K562 treated with DMSO at 1 percent for 4 hours (cell line): ENCODE results near the gene NTMT2. TPM values are rescaled to one million over a fixed set of nuclear protein-coding genes. Genes with fewer than 3 reads are reported as not detected.

Source experiments
- total RNA-seq: library from RNA; unstranded; fragments of 300-600 nt; gene quantifications from 2 replicates; pipeline ENCODE4 v1.2.3, GENCODE V29; 2022; ENCODE audit not compliant: insufficient read depth

Gene NTMT2
- not detected in 2 replicates for total RNA-seq

GRCh38 chr1:170145770-170146676 is at the start of gene NTMT2:
NTMT2 (plus strand) TSS chr1:170145959; CDS start chr1:170146108, 149 bp downstream.

Other genes with a start within 250 kb of the NTMT2 start
- gene KIFAP3, start 71.3 kb upstream of the NTMT2 start, total RNA-seq = 10.3 and 11.3 TPM in 2 replicates